ENCODE measurements around the gene ERP27.

Gene ERP27

DNA sequence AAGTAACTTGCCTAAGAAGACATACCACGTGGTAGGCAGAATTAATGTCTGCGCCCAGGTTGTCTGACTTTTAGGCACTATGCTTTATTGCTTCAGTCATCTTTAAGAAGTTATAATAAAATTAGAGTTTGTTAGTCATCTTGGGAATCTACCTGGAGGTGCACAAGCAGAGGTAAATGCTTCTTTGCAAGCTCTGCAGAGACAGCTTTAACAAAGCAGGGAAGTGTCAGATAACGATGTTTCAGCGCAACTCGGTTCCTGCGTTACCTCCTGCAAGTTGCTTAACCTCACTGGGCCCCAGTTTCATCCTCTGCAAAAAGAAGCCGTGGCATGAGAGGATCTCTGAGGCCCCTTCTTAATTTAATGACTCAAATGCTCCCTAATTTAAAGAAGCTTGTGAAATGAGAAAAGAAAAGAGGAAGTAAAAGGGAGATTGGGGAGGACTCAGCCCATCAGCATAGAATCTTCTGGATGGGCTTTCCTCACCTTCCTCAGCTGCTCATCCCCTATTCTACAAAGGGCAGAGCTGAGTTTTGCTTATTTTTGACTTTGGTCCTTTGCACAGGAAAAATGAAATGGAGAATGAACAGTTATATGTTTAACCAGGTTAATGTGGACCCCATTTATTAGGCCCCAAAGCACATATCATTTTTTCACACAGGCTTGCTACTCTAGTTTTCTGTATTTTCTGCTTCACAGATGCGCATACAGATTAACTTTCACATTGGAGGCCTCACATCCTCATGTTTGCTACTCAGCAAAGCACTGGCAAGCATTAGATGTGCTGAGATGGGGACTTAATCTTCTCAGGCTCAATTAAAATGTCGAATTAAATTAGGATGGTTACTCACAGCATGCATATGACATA lies 17.9 kb upstream of the ERP27 start:
- Mint-ChIP-seq H3K4me3 (peak overlapping the region; percentile 95), H3K27me3 (no peaks in the 10 kb centered on the region), H3K4me1 (peaks cover 66% of the 10 kb centered on the region), H3K9me3 (no peaks in the 10 kb centered on the region), H3K36me3 (peaks cover 79% of the 10 kb centered on the region), H3K27ac (peak overlapping the region; percentile 86)
- CTCF ChIA-PET: no interaction called here
- DNase-seq: peak; percentile 36

DNA sequence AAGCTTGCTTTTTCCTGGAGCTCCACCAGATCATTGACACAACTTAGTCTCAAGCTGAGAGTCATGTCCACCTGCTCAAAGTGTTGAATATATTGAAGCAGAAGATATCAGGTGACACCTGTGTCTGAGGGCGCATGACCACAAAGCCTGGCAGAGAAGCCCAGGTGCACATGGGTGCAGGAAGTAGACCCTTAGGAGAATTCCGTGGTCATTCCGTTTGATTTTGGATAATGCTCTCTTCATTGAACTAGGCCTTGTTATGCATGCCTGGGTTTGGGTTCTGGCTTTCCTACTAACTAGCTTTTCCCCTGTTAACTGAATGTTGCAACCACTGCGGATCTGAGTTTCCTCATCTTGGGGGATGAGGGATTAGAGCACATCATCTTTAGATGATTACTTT lies 15.9 kb upstream of the ERP27 start:
- peak; percentile 36 for DNase-seq
- no peaks in the 10 kb centered on the region for H3K27me3 Mint-ChIP-seq
- peaks cover 86% of the 10 kb centered on the region for H3K4me1 Mint-ChIP-seq
- H3K9me3 Mint-ChIP-seq: no peaks in the 10 kb centered on the region
- H3K4me3 Mint-ChIP-seq: peak overlapping the region; percentile 75
- H3K27ac Mint-ChIP-seq: peak overlapping the region; percentile 96
- CTCF ChIA-PET: interaction anchor here (0.7 to 1.0 kb wide), 3 partner anchors 17 to 183 kb away, joined by 3 to 4 read pairs (median 3); a partner anchor contains a TSS
- peaks cover 79% of the 10 kb centered on the region for H3K36me3 Mint-ChIP-seq

- CTCF ChIA-PET: interaction anchor here (0.7 to 1.0 kb wide), 3 partner anchors 17 to 183 kb away, joined by 3 to 4 read pairs (median 3); a partner anchor contains a TSS
- peak overlapping the region; percentile 96 for H3K27ac Mint-ChIP-seq
- H3K27me3 Mint-ChIP-seq: no peaks in the 10 kb centered on the region
Measured at GRCh38 chr12:14953752-14954151, 15.4 kb upstream of the ERP27 start.

DNA sequence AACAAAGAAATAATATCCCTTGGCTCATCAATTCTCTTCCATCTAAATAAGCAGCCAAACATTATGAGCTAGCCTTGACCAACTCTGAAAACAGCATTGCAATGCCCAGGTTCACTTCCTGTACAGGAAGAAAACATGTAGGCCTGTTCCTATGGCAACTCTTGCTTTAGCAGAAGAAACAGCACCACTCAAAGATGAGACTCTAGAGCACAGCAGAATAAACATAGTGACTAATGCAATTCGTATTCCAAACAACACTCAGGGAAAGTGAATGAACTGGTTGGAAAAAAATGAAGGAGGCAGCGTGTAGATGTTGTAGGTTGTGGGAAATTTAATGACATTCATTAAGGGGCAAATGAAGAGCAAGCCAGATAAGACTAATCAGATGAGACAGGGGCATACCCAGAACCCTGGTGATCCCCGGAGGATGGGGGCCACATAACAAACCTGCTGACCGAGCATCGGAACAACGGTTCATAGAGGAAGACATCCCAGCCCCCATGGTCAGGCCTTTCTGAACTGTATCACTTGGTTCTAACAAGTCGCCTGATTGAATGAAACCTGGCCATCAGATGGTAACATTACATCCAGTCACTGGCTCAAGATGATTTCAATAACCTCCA lies 14.1 kb upstream of the ERP27 start:
- peak overlapping the region; percentile 96 for H3K27ac Mint-ChIP-seq
- peak; percentile 52 for DNase-seq
- no peaks in the 10 kb centered on the region for H3K9me3 Mint-ChIP-seq
- H3K4me1 Mint-ChIP-seq: peaks cover 95% of the 10 kb centered on the region
- CTCF ChIA-PET: no interaction called here
- peaks cover 79% of the 10 kb centered on the region for H3K36me3 Mint-ChIP-seq
- peak overlapping the region; percentile 75 for H3K4me3 Mint-ChIP-seq
- H3K27me3 Mint-ChIP-seq: no peaks in the 10 kb centered on the region

More at GRCh38 chr12:14953752-14954151, 15.4 kb upstream of the ERP27 start:
- no peak for DNase-seq
- peaks cover 79% of the 10 kb centered on the region for H3K36me3 Mint-ChIP-seq
- H3K4me1 Mint-ChIP-seq: peaks cover 90% of the 10 kb centered on the region
- peak overlapping the region; percentile 75 for H3K4me3 Mint-ChIP-seq
- no peaks in the 10 kb centered on the region for H3K9me3 Mint-ChIP-seq

- Mint-ChIP-seq H3K27ac (peak overlapping the region; percentile 96), H3K4me1 (peaks cover 96% of the 10 kb centered on the region), H3K36me3 (peaks cover 80% of the 10 kb centered on the region), H3K27me3 (no peaks in the 10 kb centered on the region), H3K4me3 (peak overlapping the region; percentile 75), H3K9me3 (no peaks in the 10 kb centered on the region)
- no peak for DNase-seq
- CTCF ChIA-PET: no interaction called here
Measured at GRCh38 chr12:14951851-14952250, 13.5 kb upstream of the ERP27 start.

GRCh38 chr12:14950982-14951746 lies 12.8 kb upstream of the ERP27 start:
- H3K9me3 Mint-ChIP-seq: no peaks in the 10 kb centered on the region
- peaks cover 82% of the 10 kb centered on the region for H3K36me3 Mint-ChIP-seq
- H3K27me3 Mint-ChIP-seq: no peaks in the 10 kb centered on the region
- peaks cover 96% of the 10 kb centered on the region for H3K4me1 Mint-ChIP-seq
- CTCF ChIA-PET: interaction anchor here (0.7 to 1.4 kb wide), 2 partner anchors 8 to 11 kb away, joined by 3 to 5 read pairs; partner anchors contain the start of gene ARHGDIB
- H3K4me3 Mint-ChIP-seq: peak overlapping the region; percentile 75
- peak overlapping the region; percentile 96 for H3K27ac Mint-ChIP-seq
- DNase-seq: no peak

DNA sequence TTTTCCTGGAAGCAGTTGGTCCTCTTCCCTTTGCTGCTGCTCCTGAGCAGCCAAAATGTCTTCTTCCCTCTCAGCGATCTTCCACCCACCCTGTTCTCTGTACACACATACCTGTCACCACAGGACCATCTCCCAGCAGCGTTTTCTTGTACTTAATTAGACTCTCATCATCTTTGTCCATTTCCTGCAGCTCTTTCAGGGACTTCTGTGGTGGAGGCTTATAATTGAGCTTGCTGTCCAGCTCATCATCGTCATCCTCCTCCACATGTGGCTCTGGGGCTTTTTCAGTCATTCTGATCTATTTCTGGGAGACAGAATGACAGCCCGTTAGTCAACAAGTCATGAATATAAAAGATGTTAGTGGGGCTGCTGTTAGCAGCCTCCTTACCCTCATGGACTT lies 12.1 kb upstream of the ERP27 start:
- Mint-ChIP-seq H3K27ac (peak overlapping the region; percentile 90), H3K9me3 (no peaks in the 10 kb centered on the region)

DNA sequence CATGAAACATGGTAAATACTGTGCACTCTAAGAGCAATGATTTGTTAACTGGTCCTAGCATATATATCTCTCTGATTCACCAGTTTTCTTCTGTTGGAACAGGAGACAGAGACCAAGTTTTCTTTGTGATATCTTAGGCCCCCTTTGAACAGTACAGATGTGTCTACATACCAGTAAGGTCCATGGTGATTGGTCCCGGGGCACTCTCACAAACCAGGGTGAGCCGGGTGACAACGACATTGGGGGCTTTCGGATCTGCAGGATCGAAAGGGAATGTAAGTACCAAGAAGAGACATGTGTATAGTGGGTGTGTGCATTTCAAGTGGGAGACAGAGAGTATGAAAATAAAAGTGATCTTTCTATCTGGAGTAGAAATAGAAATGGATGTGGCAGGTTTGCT lies 11.3 kb upstream of the ERP27 start:
- Mint-ChIP-seq H3K4me3 (peak overlapping the region; percentile 77), H3K4me1 (peaks cover 95% of the 10 kb centered on the region), H3K36me3 (peaks cover 91% of the 10 kb centered on the region), H3K27me3 (no peaks in the 10 kb centered on the region), H3K9me3 (no peaks in the 10 kb centered on the region), H3K27ac (peak overlapping the region; percentile 90)
- CTCF ChIA-PET: no interaction called here
- no peak for DNase-seq

More for the DNA sequence above, 12.1 kb upstream of the ERP27 start:
- Mint-ChIP-seq H3K27me3 (no peaks in the 10 kb centered on the region), H3K4me3 (peak overlapping the region; percentile 77), H3K36me3 (peaks cover 86% of the 10 kb centered on the region), H3K4me1 (peaks cover 96% of the 10 kb centered on the region)
- CTCF ChIA-PET: interaction anchor here (0.7 to 1.4 kb wide), 2 partner anchors 9 to 11 kb away, joined by 3 to 5 read pairs; partner anchors contain the start of gene ARHGDIB
- no peak for DNase-seq

DNA sequence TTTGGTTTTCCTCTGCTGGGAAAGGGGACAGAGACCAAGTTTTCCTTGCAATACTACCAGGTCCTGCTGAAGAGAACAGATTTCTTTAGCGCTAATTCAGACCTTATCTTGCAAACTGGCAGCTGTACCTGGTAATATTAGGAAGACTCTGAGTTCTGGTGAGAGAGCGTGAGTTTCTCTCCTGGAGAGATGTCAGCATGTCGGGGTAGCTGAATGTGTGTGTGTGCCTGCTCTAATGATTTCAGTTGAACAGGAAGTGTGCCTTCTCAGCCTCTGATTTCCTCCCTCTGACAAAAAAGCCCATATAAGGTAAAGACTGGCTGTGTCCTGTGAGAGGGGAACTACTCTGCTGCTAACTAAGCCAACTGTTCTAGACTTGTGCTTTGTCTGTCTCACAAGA lies 10.3 kb upstream of the ERP27 start:
- Mint-ChIP-seq H3K27ac (peak overlapping the region; percentile 90), H3K4me1 (peaks cover 85% of the 10 kb centered on the region), H3K4me3 (peak overlapping the region; percentile 77)

DNA sequence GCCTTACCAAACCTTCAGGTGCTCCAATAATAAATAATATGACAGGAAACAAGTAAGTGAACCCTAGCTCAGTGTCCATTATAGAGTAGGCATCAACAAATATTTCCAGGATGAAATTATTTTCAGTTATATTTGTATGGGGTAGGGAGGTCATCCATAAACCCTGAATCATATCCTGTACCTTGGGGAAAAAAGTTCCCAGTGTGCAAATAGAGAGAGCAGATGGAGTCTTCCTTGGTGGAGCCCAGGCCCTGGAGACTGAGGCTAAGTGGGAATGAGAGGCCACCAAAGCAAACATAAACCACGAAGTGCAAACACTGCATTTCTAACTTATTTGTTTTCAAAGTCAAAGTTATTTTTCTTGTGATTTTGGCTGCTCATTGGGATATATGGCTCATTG lies 8.5 kb upstream of the ERP27 start:
- peaks cover 77% of the 10 kb centered on the region for H3K4me1 Mint-ChIP-seq
- H3K27ac Mint-ChIP-seq: peak overlapping the region; percentile 46
- CTCF ChIA-PET: interaction anchor here (0.7 to 0.8 kb wide), 2 partner anchors 18 to 48 kb away, joined by 3 read pairs; no protein-coding TSS in a partner anchor
- no peak for DNase-seq
- H3K27me3 Mint-ChIP-seq: no peaks in the 10 kb centered on the region
- peaks cover 90% of the 10 kb centered on the region for H3K36me3 Mint-ChIP-seq
- no peak overlapping the region for H3K4me3 Mint-ChIP-seq
- no peaks in the 10 kb centered on the region for H3K9me3 Mint-ChIP-seq

More for the DNA sequence above, 10.3 kb upstream of the ERP27 start:
- Mint-ChIP-seq H3K9me3 (no peaks in the 10 kb centered on the region), H3K36me3 (peaks cover 89% of the 10 kb centered on the region), H3K27me3 (no peaks in the 10 kb centered on the region)
- CTCF ChIA-PET: interaction anchor here (0.8 to 1.5 kb wide), 3 partner anchors 11 to 47 kb away, joined by 3 to 10 read pairs (median 3); partner anchors contain the start of gene ERP27
- DNase-seq: peak; percentile 68

GRCh38 chr12:14946162-14946561 lies 7.8 kb upstream of the ERP27 start:
- Mint-ChIP-seq H3K4me1 (peaks cover 72% of the 10 kb centered on the region), H3K27ac (no peak overlapping the region), H3K9me3 (no peaks in the 10 kb centered on the region), H3K36me3 (peaks cover 89% of the 10 kb centered on the region), H3K4me3 (no peak overlapping the region), H3K27me3 (no peaks in the 10 kb centered on the region)
- CTCF ChIA-PET: interaction anchor here (0.8 to 2.0 kb wide), 3 partner anchors 15 to 177 kb away, joined by 3 to 5 read pairs (median 3); partner anchors contain the start of gene ARHGDIB
- DNase-seq: no peak

DNA sequence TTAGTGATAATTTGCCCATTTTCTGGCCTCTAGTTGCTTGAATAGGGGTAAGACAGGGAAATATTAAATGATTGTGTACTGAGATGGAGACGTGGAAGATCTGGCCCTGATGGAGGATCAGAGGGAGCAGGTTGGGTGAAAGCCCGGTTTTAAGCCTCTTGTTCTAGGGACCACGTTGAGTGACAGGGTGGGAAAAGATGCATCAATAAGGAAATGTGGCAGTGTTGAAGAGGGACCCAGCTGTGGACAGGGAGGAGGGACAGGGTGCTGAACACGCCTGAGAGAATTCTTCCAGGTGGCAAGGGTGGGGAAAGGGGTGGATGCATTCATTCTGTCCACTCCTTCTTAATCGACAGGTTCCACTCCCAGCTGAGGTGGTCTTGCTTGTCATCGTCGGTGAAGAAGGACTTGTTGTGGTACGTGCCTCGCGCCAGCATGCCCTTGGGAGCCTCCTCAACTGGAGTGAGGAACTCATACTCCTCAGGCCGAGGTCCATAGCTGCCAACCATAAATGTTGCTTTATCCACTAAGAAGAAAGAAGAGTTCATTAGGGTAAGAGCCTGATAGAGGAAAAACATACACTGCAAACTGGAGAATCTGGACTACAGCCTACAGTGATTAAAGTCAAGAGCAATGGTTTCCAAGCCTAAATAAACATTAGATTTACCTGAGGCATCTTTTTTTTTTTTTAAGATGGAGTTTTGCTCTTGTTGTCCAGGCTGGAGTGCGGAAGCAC lies 4.0 kb upstream of the ERP27 start:
- Mint-ChIP-seq H3K9me3 (peaks cover 1% of the 10 kb centered on the region), H3K4me3 (no peak overlapping the region), H3K4me1 (peaks cover 60% of the 10 kb centered on the region), H3K27me3 (no peaks in the 10 kb centered on the region), H3K27ac (peak overlapping the region; percentile 4), H3K36me3 (peaks cover 84% of the 10 kb centered on the region)
- CTCF ChIA-PET: no interaction called here
- no peak for DNase-seq

GRCh38 chr12:14941369-14941768 lies 3.0 kb upstream of the ERP27 start:
- no peak overlapping the region for H3K4me3 Mint-ChIP-seq

More at GRCh38 chr12:14941369-14941768, 3.0 kb upstream of the ERP27 start:
- no peak for DNase-seq
- Mint-ChIP-seq H3K9me3 (peaks cover 1% of the 10 kb centered on the region), H3K36me3 (peaks cover 84% of the 10 kb centered on the region), H3K4me1 (peaks cover 50% of the 10 kb centered on the region), H3K27me3 (no peaks in the 10 kb centered on the region), H3K27ac (no peak overlapping the region)
- CTCF ChIA-PET: no interaction called here
